ENCODE measurements around the gene SLC51B. TPM values are rescaled to one million over a fixed set of nuclear protein-coding genes. Genes with fewer than 3 reads are reported as not detected.
"Not testable (repeated sequence)": the region's sequence is repeated elsewhere in the genome, so short reads cannot be mapped to it uniquely, and the experiment has no call there.

SLC51B gene
- total RNA-seq, 1 donor from 2014 or later, result not detected

- no peak for DNase-seq (ENCODE audit: extremely low read depth, low read depth, low spot score)
Measured at GRCh38 chr15:65082303-65082953, 37.2 kb downstream of the SLC51B start.

GRCh38 chr15:65083262-65083701 is 38.1 kb downstream of the SLC51B start:
- no peak for DNase-seq (ENCODE audit: extremely low read depth, low read depth, low spot score)

GRCh38 chr15:65084500-65085206 is 39.5 kb downstream of the SLC51B start:
- no peak for DNase-seq (ENCODE audit: extremely low read depth, low read depth, low spot score)

- no peak for DNase-seq (ENCODE audit: extremely low read depth, low read depth, low spot score)
Measured at GRCh38 chr15:65085207-65085753, 40.1 kb downstream of the SLC51B start.

- DNase-seq (ENCODE audit: extremely low read depth, low read depth, low spot score), result no peak
Measured at GRCh38 chr15:65085990-65086679, 40.9 kb downstream of the SLC51B start.

- DNase-seq (ENCODE audit: extremely low read depth, low read depth, low spot score), result no peak
Measured at GRCh38 chr15:65086680-65087111, 41.5 kb downstream of the SLC51B start.

- DNase-seq (ENCODE audit: extremely low read depth, low read depth, low spot score), result no peak
Measured at GRCh38 chr15:65087411-65087810, 42.2 kb downstream of the SLC51B start.

GRCh38 chr15:65087873-65088642 is 42.9 kb downstream of the SLC51B start:
- DNase-seq (ENCODE audit: extremely low read depth, low read depth, low spot score), result no peak

GRCh38 chr15:65088643-65089021 is 43.4 kb downstream of the SLC51B start:
- no peak for DNase-seq (ENCODE audit: extremely low read depth, low read depth, low spot score)

GRCh38 chr15:65089206-65089824 is 44.1 kb downstream of the SLC51B start:
- no peak for DNase-seq (ENCODE audit: extremely low read depth, low read depth, low spot score)

- DNase-seq (ENCODE audit: extremely low read depth, low read depth, low spot score), result no peak
Measured at GRCh38 chr15:65091946-65092770, 47.0 kb downstream of the SLC51B start.

- DNase-seq (ENCODE audit: extremely low read depth, low read depth, low spot score), result no peak
Measured at GRCh38 chr15:65092911-65093792, 48.0 kb downstream of the SLC51B start.

- not testable (repeated sequence) for DNase-seq (ENCODE audit: extremely low read depth, low read depth, low spot score)
Measured at GRCh38 chr15:65093793-65094170, 48.6 kb downstream of the SLC51B start.

GRCh38 chr15:65094294-65094995 is 49.3 kb downstream of the SLC51B start:
- no peak for DNase-seq (ENCODE audit: extremely low read depth, low read depth, low spot score)

GRCh38 chr15:65095011-65095746 is 50.0 kb downstream of the SLC51B start:
- no peak for DNase-seq (ENCODE audit: extremely low read depth, low read depth, low spot score)

- DNase-seq (ENCODE audit: extremely low read depth, low read depth, low spot score), result no peak
Measured at GRCh38 chr15:65095747-65096104, 50.5 kb downstream of the SLC51B start.
